ENCODE measurements around the gene PBXIP1.

PBXIP1 gene

DNA sequence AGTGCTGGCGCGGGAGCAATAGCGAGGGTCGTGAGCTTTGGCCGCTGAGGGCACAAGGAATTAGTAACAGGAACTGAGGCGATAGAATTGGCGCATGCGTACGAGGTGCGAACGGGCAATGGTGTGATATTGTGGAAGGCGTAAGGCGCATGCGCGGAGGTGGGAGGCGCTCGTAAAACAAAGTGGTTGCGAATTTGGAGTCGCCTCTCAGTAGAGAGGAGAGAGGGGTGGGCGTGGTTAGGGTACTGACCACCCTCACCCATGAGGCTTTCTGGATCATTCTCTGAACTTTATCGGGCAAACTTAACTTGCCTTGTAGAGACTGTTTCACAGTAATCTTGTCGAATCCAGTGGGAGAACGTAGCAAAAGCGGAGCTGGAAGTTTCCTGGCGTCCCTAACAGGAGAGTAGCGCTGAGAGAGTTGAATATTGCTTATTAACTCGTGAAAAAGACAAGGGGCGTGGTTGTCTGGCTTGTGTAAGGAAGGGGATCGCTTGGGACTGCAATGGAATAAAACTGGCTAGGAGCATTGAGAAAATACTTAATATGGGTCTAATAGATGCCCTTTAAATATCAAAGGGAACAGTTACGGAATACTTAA, 19.0 kb upstream of the PBXIP1 start:
- peak overlapping the region; percentile 71 for H3K4me3 ChIP-seq (ENCODE audit: control insufficient read depth, low read depth, low read length)
- no peak for DNase-seq (ENCODE audit: low read depth)
- TF ChIP-seq, protein P1, sequence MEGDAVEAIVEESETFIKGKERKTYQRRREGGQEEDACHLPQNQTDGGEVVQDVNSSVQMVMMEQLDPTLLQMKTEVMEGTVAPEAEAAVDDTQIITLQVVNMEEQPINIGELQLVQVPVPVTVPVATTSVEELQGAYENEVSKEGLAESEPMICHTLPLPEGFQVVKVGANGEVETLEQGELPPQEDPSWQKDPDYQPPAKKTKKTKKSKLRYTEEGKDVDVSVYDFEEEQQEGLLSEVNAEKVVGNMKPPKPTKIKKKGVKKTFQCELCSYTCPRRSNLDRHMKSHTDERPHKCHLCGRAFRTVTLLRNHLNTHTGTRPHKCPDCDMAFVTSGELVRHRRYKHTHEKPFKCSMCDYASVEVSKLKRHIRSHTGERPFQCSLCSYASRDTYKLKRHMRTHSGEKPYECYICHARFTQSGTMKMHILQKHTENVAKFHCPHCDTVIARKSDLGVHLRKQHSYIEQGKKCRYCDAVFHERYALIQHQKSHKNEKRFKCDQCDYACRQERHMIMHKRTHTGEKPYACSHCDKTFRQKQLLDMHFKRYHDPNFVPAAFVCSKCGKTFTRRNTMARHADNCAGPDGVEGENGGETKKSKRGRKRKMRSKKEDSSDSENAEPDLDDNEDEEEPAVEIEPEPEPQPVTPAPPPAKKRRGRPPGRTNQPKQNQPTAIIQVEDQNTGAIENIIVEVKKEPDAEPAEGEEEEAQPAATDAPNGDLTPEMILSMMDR (IDR thresholded peaks at IDR 0.05; ENCODE audit: control insufficient read depth, insufficient read depth, low read depth, low read length, missing control alignments): no peak

DNA sequence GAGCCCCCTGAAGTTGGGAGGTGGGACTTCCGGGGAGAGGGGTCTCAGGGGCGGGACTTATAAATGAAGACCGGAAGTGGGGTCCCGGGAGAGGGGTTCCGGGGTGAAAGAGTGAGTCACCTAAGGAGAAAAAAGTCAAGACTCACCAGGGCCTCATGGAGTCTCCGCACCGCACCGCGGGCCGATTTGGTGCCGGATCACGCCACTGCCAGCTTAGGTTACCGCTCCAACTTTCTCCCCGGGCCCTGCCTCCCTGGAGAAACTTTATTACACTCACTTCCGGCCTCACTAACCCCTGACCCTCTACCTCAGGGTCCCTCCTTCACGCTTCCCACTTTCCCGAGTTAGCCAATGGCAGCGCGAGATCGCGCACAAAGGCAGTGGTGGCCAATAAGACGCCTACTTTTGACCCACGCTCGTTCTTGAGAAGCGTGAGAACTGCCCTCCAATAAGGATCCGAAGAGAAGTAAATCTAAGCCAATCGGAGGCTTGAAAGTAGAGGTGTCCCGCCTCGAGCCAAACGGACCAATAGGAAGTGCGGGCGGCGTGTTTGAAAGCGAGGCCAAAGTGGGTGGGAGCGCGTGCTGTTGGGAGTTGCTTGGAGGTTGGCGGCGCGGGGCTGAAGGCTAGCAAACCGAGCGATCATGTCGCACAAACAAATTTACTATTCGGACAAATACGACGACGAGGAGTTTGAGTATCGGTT, 18.4 kb upstream of the PBXIP1 start, which contains the start of gene CKS1B:
CKS1B (plus strand) TSS at position 580 of the 706 bp plus-strand sequence; CDS start at position 645, 65 bp downstream.
- peak; percentile 100 for DNase-seq (ENCODE audit: low read depth)
- TF ChIP-seq, protein P1 (IDR thresholded peaks at IDR 0.05; ENCODE audit: control insufficient read depth, insufficient read depth, low read depth, low read length, missing control alignments): no peak
- peak within 1 kb of the TSS; percentile 71 for H3K4me3 ChIP-seq (ENCODE audit: control insufficient read depth, low read depth, low read length)

- DNase-seq (ENCODE audit: low read depth): peak; percentile 90
- H3K4me3 ChIP-seq (ENCODE audit: control insufficient read depth, low read depth, low read length): peak overlapping the region; percentile 67
- TF ChIP-seq, protein P1 (IDR thresholded peaks at IDR 0.05; ENCODE audit: control insufficient read depth, insufficient read depth, low read depth, low read length, missing control alignments): peak; percentile 28
Measured at GRCh38 chr1:154973344-154974101, 17.6 kb upstream of the PBXIP1 start.

GRCh38 chr1:154972517-154973343, 16.8 kb upstream of the PBXIP1 start:
- peak; percentile 87 for DNase-seq (ENCODE audit: low read depth)
- peak overlapping the region; percentile 67 for H3K4me3 ChIP-seq (ENCODE audit: control insufficient read depth, low read depth, low read length)
- TF ChIP-seq, protein P1 (IDR thresholded peaks at IDR 0.05; ENCODE audit: control insufficient read depth, insufficient read depth, low read depth, low read length, missing control alignments): no peak

- TF ChIP-seq, protein P1 (IDR thresholded peaks at IDR 0.05; ENCODE audit: control insufficient read depth, insufficient read depth, low read depth, low read length, missing control alignments): no peak
- DNase-seq (ENCODE audit: low read depth): no peak
- peak overlapping the region; percentile 67 for H3K4me3 ChIP-seq (ENCODE audit: control insufficient read depth, low read depth, low read length)
Measured at GRCh38 chr1:154972213-154972516, 16.3 kb upstream of the PBXIP1 start.

Measured in AG09309 (cell line).